Activated CD4-positive, alpha-beta memory T cell treated with anti-CD3 and anti-CD28 coated beads for 36 hours (primary cell): ENCODE data around the gene PTGIS. TPM values are rescaled to one million over a fixed set of nuclear protein-coding genes. Genes with fewer than 3 reads are reported as not detected.

Experiments used
- CTCF ChIA-PET: fragments of 350-600 bp; sonication (Branson Sonifier 250); formaldehyde crosslinking; loops from one replicate; lab custom pipeline; 2021; ENCODE audit warnings: antibody characterized with exemption, inconsistent platforms; lab: Charles Lee
- POLR2A ChIA-PET: fragments of 350-600 bp; sonication (Branson Sonifier 250); formaldehyde crosslinking; loops from one replicate; lab custom pipeline; 2021; ENCODE audit warnings: antibody characterized with exemption; lab: Charles Lee
- DNase-seq: peaks from one replicate; pipeline ENCODE4 v3.0.0-alpha.2; 2020
- H3K27ac Mint-ChIP-seq: one replicate; pipeline ENCODE4 v1.8.0; 2021; ENCODE audit warnings: mixed read lengths
- H3K27me3 Mint-ChIP-seq: one replicate; pipeline ENCODE4 v1.8.0; 2021; ENCODE audit warnings: mixed read lengths
- H3K36me3 Mint-ChIP-seq: one replicate; pipeline ENCODE4 v1.8.0; 2021; ENCODE audit warnings: mixed read lengths
- H3K4me1 Mint-ChIP-seq: one replicate; pipeline ENCODE4 v1.8.0; 2021; ENCODE audit warnings: low read depth, mixed read lengths
- H3K4me3 Mint-ChIP-seq: one replicate; pipeline ENCODE4 v1.8.0; 2021; ENCODE audit warnings: mild to moderate bottlenecking, mixed read lengths
- H3K9me3 Mint-ChIP-seq: one replicate; pipeline ENCODE4 v1.8.0; 2021; ENCODE audit warnings: mixed read lengths
- intact Hi-C: fragments of 100-400 bp; cut with micrococcal nuclease; formaldehyde crosslinking; loops from one replicate; pipeline ENCODE4 v1.15.1; 2023
- total RNA-seq, 2 experiments: library from RNA; stranded (reverse); gene quantifications; one replicate each; pipeline ENCODE4 v1.2.3, GENCODE V29; 2021

Gene PTGIS
- total RNA-seq, 2 experiments from 2014 or later = 1.8 TPM

DNA sequence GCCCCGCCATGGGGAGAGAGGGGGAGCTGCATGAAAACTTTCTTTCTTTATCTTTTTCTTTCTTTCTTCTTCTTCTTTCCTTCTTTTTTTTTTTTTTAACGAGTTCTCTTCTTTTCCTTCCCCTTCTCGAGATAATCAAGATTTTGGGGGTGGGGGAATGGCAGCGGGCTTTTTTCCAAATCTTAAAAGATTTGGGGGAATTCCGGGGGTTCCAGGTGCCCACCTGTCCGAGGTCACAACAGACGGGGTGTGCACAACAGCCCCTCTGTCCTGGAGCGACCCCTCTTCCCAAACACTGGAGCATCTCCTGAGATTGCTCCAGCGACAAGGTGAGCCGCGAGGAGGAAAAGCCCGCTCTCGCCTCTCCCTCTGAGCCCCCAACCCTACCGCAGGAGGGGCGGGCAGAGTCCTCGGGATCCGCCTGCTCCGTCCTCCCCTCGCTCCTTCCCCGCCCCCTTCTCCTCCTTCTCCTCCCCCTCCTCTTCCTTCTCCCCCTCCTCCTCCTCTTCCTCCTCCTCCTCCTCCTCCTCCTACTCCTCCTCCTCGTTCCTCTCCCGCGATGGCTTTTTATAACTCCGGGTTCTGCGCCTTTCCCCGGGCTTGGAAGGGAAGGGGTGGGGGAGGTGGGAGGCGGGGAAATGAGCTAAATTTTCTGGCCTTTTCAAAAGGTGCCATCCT lies 84.8 kb downstream of the PTGIS start:
- DNase-seq = no peak
- POLR2A ChIA-PET = no interaction called here
- H3K27me3 Mint-ChIP-seq = peaks cover 59% of the 10 kb centered on the region
- H3K36me3 Mint-ChIP-seq = no peaks in the 10 kb centered on the region
- peaks cover 4% of the 10 kb centered on the region for H3K4me1 Mint-ChIP-seq
- intact Hi-C loops = loop anchor here (5.0 kb wide), 1 partner anchor 96 kb away; no protein-coding TSS in a partner anchor
- H3K4me3 Mint-ChIP-seq = no peak overlapping the region
- no peak overlapping the region for H3K27ac Mint-ChIP-seq
- CTCF ChIA-PET = interaction anchor here (0.7 to 3.1 kb wide), 12 partner anchors 8 to 1508 kb away, joined by 3 to 59 read pairs (median 4); no protein-coding TSS in a partner anchor
- no peaks in the 10 kb centered on the region for H3K9me3 Mint-ChIP-seq

- peaks cover 58% of the 10 kb centered on the region for H3K27me3 Mint-ChIP-seq
- DNase-seq = peak; percentile 61
- no peaks in the 10 kb centered on the region for H3K9me3 Mint-ChIP-seq
- H3K4me3 Mint-ChIP-seq = no peak within 1 kb of the TSS
- POLR2A ChIA-PET = no interaction called here
- CTCF ChIA-PET = interaction anchor here (0.7 to 3.1 kb wide), 5 partner anchors 12 to 1509 kb away, joined by 3 to 59 read pairs (median 4); no protein-coding TSS in a partner anchor
- H3K4me1 Mint-ChIP-seq = peaks cover 4% of the 10 kb centered on the region
- intact Hi-C loops = loop anchor here (5.0 kb wide), 1 partner anchor 95 kb away; no protein-coding TSS in a partner anchor
- no peaks in the 10 kb centered on the region for H3K36me3 Mint-ChIP-seq
- no peak within 1 kb of the TSS for H3K27ac Mint-ChIP-seq
These were observed 85.3 kb downstream of the PTGIS start, which contains the start of gene KCNB1 for GRCh38 chr20:49482621-49483017. Gene KCNB1, minus strand, starts transcription at chr20:49482668. Its CDS starts 188 bp downstream, at chr20:49482480.

DNA sequence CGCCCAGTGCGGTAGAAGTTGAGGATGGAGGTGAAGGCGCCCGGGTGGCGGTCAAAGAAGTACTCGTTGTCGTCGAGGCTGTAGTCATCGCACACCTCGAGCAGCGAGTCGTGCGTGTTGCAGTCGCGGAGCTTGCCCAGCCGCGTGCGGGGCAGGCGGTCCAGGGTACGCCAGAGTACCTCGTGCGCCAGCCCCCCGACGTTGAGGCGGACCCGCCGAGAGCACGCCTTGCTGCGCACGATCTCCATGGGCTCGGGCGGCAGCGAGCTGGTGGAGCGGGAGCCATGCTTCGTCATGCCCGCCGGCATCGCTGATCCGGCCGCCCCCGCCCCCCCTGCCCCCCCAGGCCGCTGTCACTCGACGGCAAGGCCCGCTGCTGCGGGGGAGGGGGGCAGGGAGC lies 85.8 kb downstream of the PTGIS start:
- ChIA-PET CTCF (interaction anchor here (1.6 kb wide), 1 partner anchor 149 kb away, joined by 3 read pairs; no protein-coding TSS in a partner anchor), POLR2A (no interaction called here)
- intact Hi-C loops = loop anchor here (5.0 kb wide), 1 partner anchor 95 kb away; no protein-coding TSS in a partner anchor
- Mint-ChIP-seq H3K4me1 (peaks cover 4% of the 10 kb centered on the region), H3K27ac (no peak overlapping the region), H3K9me3 (no peaks in the 10 kb centered on the region), H3K4me3 (no peak overlapping the region), H3K36me3 (no peaks in the 10 kb centered on the region), H3K27me3 (peaks cover 53% of the 10 kb centered on the region)
- DNase-seq = no peak

GRCh38 chr20:49481116-49481515 lies 86.8 kb downstream of the PTGIS start:
- no peak overlapping the region for H3K27ac Mint-ChIP-seq
- intact Hi-C loops = loop anchor here (5.0 kb wide), 1 partner anchor 94 kb away; no protein-coding TSS in a partner anchor
- CTCF ChIA-PET = no interaction called here
- no peak for DNase-seq
- H3K9me3 Mint-ChIP-seq = no peaks in the 10 kb centered on the region
- no peaks in the 10 kb centered on the region for H3K36me3 Mint-ChIP-seq
- peaks cover 4% of the 10 kb centered on the region for H3K4me1 Mint-ChIP-seq
- H3K4me3 Mint-ChIP-seq = no peak overlapping the region
- POLR2A ChIA-PET = no interaction called here
- H3K27me3 Mint-ChIP-seq = peaks cover 44% of the 10 kb centered on the region

- peaks cover 4% of the 10 kb centered on the region for H3K4me1 Mint-ChIP-seq
- intact Hi-C loops = loop anchor here (5.0 kb wide), 1 partner anchor 93 kb away; no protein-coding TSS in a partner anchor
- no peaks in the 10 kb centered on the region for H3K36me3 Mint-ChIP-seq
- no peak overlapping the region for H3K4me3 Mint-ChIP-seq
- peaks cover 45% of the 10 kb centered on the region for H3K27me3 Mint-ChIP-seq
- DNase-seq = no peak
- H3K9me3 Mint-ChIP-seq = no peaks in the 10 kb centered on the region
- ChIA-PET CTCF (no interaction called here), POLR2A (no interaction called here)
- H3K27ac Mint-ChIP-seq = no peak overlapping the region
These were observed 87.7 kb downstream of the PTGIS start for GRCh38 chr20:49480236-49480635.

GRCh38 chr20:49479785-49480184 lies 88.2 kb downstream of the PTGIS start:
- ChIA-PET POLR2A (no interaction called here), CTCF (no interaction called here)
- H3K4me1 Mint-ChIP-seq = peaks cover 4% of the 10 kb centered on the region
- no peak for DNase-seq
- H3K27ac Mint-ChIP-seq = no peak overlapping the region
- H3K9me3 Mint-ChIP-seq = no peaks in the 10 kb centered on the region
- no peaks in the 10 kb centered on the region for H3K36me3 Mint-ChIP-seq
- intact Hi-C loops = loop anchor here (5.0 kb wide), 1 partner anchor 92 kb away; no protein-coding TSS in a partner anchor
- no peak overlapping the region for H3K4me3 Mint-ChIP-seq
- H3K27me3 Mint-ChIP-seq = peaks cover 46% of the 10 kb centered on the region

DNA sequence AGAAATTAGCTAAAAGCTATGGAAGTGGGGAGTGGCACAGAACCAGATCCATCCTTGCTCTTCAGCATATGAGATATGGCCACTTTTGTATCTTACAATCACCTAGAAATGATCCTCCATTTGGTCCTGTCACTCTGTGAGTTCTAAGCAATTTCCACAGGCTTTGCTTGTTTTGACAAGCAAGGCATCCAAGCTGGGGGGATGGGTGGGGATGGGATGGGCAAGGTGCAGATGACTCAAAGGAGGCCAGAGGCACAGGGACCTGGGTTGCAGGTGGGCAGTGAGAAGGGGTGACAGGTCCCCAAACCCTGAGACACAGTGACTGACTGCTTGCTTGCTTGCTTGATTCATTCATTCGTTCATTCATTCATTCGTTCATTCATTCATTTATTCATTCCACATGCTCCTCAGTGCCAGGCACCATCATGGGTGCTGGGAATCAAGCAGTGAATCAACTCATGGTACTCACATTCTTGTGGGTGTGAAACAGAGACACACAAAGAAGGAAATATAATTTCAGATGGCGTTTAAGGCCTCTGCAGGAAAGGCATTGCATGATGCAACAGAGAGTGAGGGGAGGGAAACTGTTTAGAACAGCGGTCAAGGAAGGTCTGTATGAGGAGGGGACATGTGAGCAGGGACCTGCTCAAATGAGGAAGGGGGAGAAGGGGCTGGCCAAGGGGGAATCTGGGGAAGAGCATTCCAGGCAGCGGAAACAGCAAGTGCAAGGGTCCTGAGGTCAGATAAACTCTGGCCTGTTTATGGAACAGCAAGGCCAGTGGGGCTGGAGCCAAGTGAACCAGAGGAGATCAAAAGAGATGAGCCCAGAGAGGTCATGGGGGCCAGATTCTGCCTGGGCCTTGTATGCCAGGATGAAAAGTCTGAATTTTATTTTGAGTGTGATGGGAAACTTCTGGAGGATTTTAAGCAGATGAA lies 88.9 kb downstream of the PTGIS start:
- intact Hi-C loops = no loop called here
- H3K4me1 Mint-ChIP-seq = peaks cover under 1% of the 10 kb centered on the region
- CTCF ChIA-PET = interaction anchor here (0.9 kb wide), 1 partner anchor 249 kb away, joined by 3 read pairs; no protein-coding TSS in a partner anchor

GRCh38 chr20:49478266-49478665 lies 89.7 kb downstream of the PTGIS start:
- Mint-ChIP-seq H3K27me3 (peaks cover 44% of the 10 kb centered on the region), H3K4me3 (no peak overlapping the region), H3K27ac (no peak overlapping the region), H3K36me3 (no peaks in the 10 kb centered on the region), H3K4me1 (no peaks in the 10 kb centered on the region), H3K9me3 (no peaks in the 10 kb centered on the region)
- ChIA-PET POLR2A (no interaction called here), CTCF (interaction anchor here (0.9 to 1.6 kb wide), 2 partner anchors 29 to 250 kb away, joined by 3 to 4 read pairs; no protein-coding TSS in a partner anchor)
- DNase-seq = no peak
- intact Hi-C loops = no loop called here

More for the DNA sequence above, 88.9 kb downstream of the PTGIS start:
- H3K9me3 Mint-ChIP-seq = no peaks in the 10 kb centered on the region
- no peak overlapping the region for H3K4me3 Mint-ChIP-seq
- H3K27me3 Mint-ChIP-seq = peaks cover 45% of the 10 kb centered on the region
- H3K36me3 Mint-ChIP-seq = no peaks in the 10 kb centered on the region
- POLR2A ChIA-PET = no interaction called here
- no peak overlapping the region for H3K27ac Mint-ChIP-seq
- DNase-seq = no peak

- peaks cover 40% of the 10 kb centered on the region for H3K27me3 Mint-ChIP-seq
- no peak for DNase-seq
- intact Hi-C loops = no loop called here
- H3K27ac Mint-ChIP-seq = no peak overlapping the region
- CTCF ChIA-PET = interaction anchor here (0.6 to 1.6 kb wide), 3 partner anchors 14 to 791 kb away, joined by 3 to 4 read pairs (median 3); no protein-coding TSS in a partner anchor
- no peak overlapping the region for H3K4me3 Mint-ChIP-seq
- H3K36me3 Mint-ChIP-seq = no peaks in the 10 kb centered on the region
- POLR2A ChIA-PET = no interaction called here
- no peaks in the 10 kb centered on the region for H3K4me1 Mint-ChIP-seq
- no peaks in the 10 kb centered on the region for H3K9me3 Mint-ChIP-seq
These were observed 90.7 kb downstream of the PTGIS start for GRCh38 chr20:49477200-49477599.

- H3K36me3 Mint-ChIP-seq = no peaks in the 10 kb centered on the region
These were observed 92.0 kb downstream of the PTGIS start for GRCh38 chr20:49476016-49476355.

DNA sequence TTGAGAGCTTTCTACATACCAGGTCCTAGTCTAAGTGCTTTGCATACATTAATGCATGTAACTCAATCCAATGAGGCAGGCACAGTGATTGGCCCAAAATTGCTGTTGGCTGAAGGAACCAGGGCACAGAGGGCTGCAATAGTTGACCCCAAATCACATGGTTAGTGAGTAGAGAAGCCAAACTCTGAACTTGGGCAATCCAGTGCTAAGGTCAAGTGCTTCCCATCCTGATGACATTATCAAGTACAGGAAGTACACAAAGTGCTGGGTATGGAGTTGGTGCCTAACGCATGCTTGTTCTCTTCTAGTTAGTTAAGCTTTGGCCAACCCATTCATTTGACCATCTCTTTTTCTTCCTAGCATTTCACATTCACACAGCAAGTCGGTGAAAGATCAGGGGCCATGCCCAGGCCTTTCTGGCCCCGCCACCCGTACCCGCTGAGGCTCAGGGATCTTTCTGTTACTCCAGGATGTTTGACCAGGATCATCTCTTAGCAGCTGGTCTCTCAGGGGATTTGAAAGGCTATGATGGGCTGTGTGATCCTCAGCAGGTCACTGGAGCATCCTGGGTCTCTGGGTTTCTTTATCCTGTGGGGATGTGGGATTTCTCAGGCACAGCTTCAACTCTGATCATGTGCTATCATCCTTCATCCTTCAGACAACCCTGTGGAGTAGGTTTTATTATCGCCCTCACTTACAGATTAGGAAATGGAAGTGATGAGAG lies 92.5 kb downstream of the PTGIS start:
- CTCF ChIA-PET = interaction anchor here (1.3 to 2.9 kb wide), 3 partner anchors 9 to 141 kb away, joined by 3 to 12 read pairs (median 5); no protein-coding TSS in a partner anchor
- no peak overlapping the region for H3K4me3 Mint-ChIP-seq
- peaks cover 30% of the 10 kb centered on the region for H3K27me3 Mint-ChIP-seq
- no peak for DNase-seq
- POLR2A ChIA-PET = no interaction called here
- no peaks in the 10 kb centered on the region for H3K4me1 Mint-ChIP-seq
- intact Hi-C loops = no loop called here
- H3K27ac Mint-ChIP-seq = no peak overlapping the region
- no peaks in the 10 kb centered on the region for H3K36me3 Mint-ChIP-seq
- no peaks in the 10 kb centered on the region for H3K9me3 Mint-ChIP-seq

More at GRCh38 chr20:49476016-49476355, 92.0 kb downstream of the PTGIS start:
- ChIA-PET CTCF (interaction anchor here (0.5 to 2.9 kb wide), 5 partner anchors 8 to 269 kb away, joined by 3 to 12 read pairs (median 5); no protein-coding TSS in a partner anchor), POLR2A (no interaction called here)
- intact Hi-C loops = no loop called here
- DNase-seq = no peak
- Mint-ChIP-seq H3K27me3 (peaks cover 32% of the 10 kb centered on the region), H3K4me1 (no peaks in the 10 kb centered on the region), H3K9me3 (no peaks in the 10 kb centered on the region), H3K27ac (no peak overlapping the region), H3K4me3 (no peak overlapping the region)
